ENCODE measurements around the gene PTGFRN.
A peak's percentile ranks its signal among the peaks of the same experiment; 100 is the strongest.

PTGFRN gene

GRCh38 chr1:116910379-116911187, 867 bp downstream of the PTGFRN start:
- H3K4me3 ChIP-seq (ENCODE audit: severe bottlenecking): peak overlapping the region; percentile 85
- no peak for TF ChIP-seq CTCF (IDR thresholded peaks at IDR 0.05; ENCODE audit: poor library complexity, severe bottlenecking)
- peak; percentile 5 for ATAC-seq (ENCODE audit: low read depth)
- H3K27me3 ChIP-seq (ENCODE audit: insufficient read depth, poor library complexity, severe bottlenecking): no peaks in the 10 kb centered on the region
- DNase-seq (ENCODE audit: low spot score): no peak
- H3K4me1 ChIP-seq (ENCODE audit: insufficient read depth, poor library complexity, severe bottlenecking): peaks cover 59% of the 10 kb centered on the region
- peak overlapping the region; percentile 89 for H3K27ac ChIP-seq (ENCODE audit: poor library complexity, severe bottlenecking)
- peaks cover 4% of the 10 kb centered on the region; the same call in 1 of the 2 replicates for H3K36me3 ChIP-seq (ENCODE audit: low read depth)
- H3K9me3 ChIP-seq (ENCODE audit: severe bottlenecking): no peaks in the 10 kb centered on the region

GRCh38 chr1:116911188-116911553, 1.5 kb downstream of the PTGFRN start:
- peak overlapping the region; percentile 85 for H3K4me3 ChIP-seq (ENCODE audit: severe bottlenecking)

GRCh38 chr1:116911779-116912469, 2.2 kb downstream of the PTGFRN start:
- peaks cover 4% of the 10 kb centered on the region; the same call in 1 of the 2 replicates for H3K36me3 ChIP-seq (ENCODE audit: low read depth)
- no peak for DNase-seq (ENCODE audit: low spot score)
- H3K4me1 ChIP-seq (ENCODE audit: insufficient read depth, poor library complexity, severe bottlenecking): peaks cover 64% of the 10 kb centered on the region
- no peak for TF ChIP-seq CTCF (IDR thresholded peaks at IDR 0.05; ENCODE audit: poor library complexity, severe bottlenecking)
- no peaks in the 10 kb centered on the region for H3K27me3 ChIP-seq (ENCODE audit: insufficient read depth, poor library complexity, severe bottlenecking)
- H3K4me3 ChIP-seq (ENCODE audit: severe bottlenecking): no peak overlapping the region
- no peaks in the 10 kb centered on the region for H3K9me3 ChIP-seq (ENCODE audit: severe bottlenecking)
- H3K27ac ChIP-seq (ENCODE audit: poor library complexity, severe bottlenecking): peak overlapping the region; percentile 89
- ATAC-seq (ENCODE audit: low read depth): no peak

More at GRCh38 chr1:116911188-116911553, 1.5 kb downstream of the PTGFRN start:
- peaks cover 63% of the 10 kb centered on the region for H3K4me1 ChIP-seq (ENCODE audit: insufficient read depth, poor library complexity, severe bottlenecking)
- DNase-seq (ENCODE audit: low spot score) (no peak), ATAC-seq (ENCODE audit: low read depth) (no peak)
- no peak for TF ChIP-seq CTCF (IDR thresholded peaks at IDR 0.05; ENCODE audit: poor library complexity, severe bottlenecking)
- no peaks in the 10 kb centered on the region for H3K27me3 ChIP-seq (ENCODE audit: insufficient read depth, poor library complexity, severe bottlenecking)
- H3K27ac ChIP-seq (ENCODE audit: poor library complexity, severe bottlenecking): peak overlapping the region; percentile 89
- H3K9me3 ChIP-seq (ENCODE audit: severe bottlenecking): no peaks in the 10 kb centered on the region
- H3K36me3 ChIP-seq (ENCODE audit: low read depth): peaks cover 4% of the 10 kb centered on the region; the same call in 1 of the 2 replicates

GRCh38 chr1:116912846-116913245, 3.1 kb downstream of the PTGFRN start:
- ATAC-seq (ENCODE audit: low read depth) (no peak), DNase-seq (ENCODE audit: low spot score) (no peak)
- no peak for TF ChIP-seq CTCF (IDR thresholded peaks at IDR 0.05; ENCODE audit: poor library complexity, severe bottlenecking)
- no peak overlapping the region for H3K27ac ChIP-seq (ENCODE audit: poor library complexity, severe bottlenecking)
- peaks cover 54% of the 10 kb centered on the region for H3K4me1 ChIP-seq (ENCODE audit: insufficient read depth, poor library complexity, severe bottlenecking)
- H3K27me3 ChIP-seq (ENCODE audit: insufficient read depth, poor library complexity, severe bottlenecking): no peaks in the 10 kb centered on the region
- H3K9me3 ChIP-seq (ENCODE audit: severe bottlenecking): no peaks in the 10 kb centered on the region
- H3K36me3 ChIP-seq (ENCODE audit: low read depth): peaks cover 4% of the 10 kb centered on the region; the same call in 1 of the 2 replicates
- no peak overlapping the region for H3K4me3 ChIP-seq (ENCODE audit: severe bottlenecking)

Measured in RWPE2 (cell line).